ENCODE data around the gene PRPF40A.
"Not testable (repeated sequence)": the region's sequence is repeated elsewhere in the genome, so short reads cannot be mapped to it uniquely, and the experiment has no call there.

PRPF40A gene

GRCh38 chr2:152766928-152767327, 49.7 kb upstream of the PRPF40A start (continued):
- no peak for TF ChIP-seq ZNF280D (tag by site-specific recombination; IDR thresholded peaks at IDR 0.05)
- no peak for TF ChIP-seq ZNF792 (tag by site-specific recombination; IDR thresholded peaks at IDR 0.05)
- TF ChIP-seq GLIS1 (tag by site-specific recombination; IDR thresholded peaks at IDR 0.05): no peak

GRCh38 chr2:152763651-152764050, 46.4 kb upstream of the PRPF40A start:
- Histone ChIP-seq H3K4me1 (ENCODE audit: control insufficient read depth, insufficient read depth, low read length) (no peaks in the 10 kb centered on the region), H3K9me3 (ENCODE audit: control insufficient read depth, insufficient read depth, low read depth, low read length) (no peaks in the 10 kb centered on the region), H3K36me3 (ENCODE audit: control insufficient read depth in 2 of 2, insufficient read depth in 1 of 2, low read length in 2 of 2) (peaks cover 0 to 40% of the 10 kb centered on the region in 2 experiments; a peak in 1 of 3 replicates), H3K4me3 (ENCODE audit: low read depth, low read length) (no peak overlapping the region), H3K27ac (ENCODE audit: extremely low read depth, low read depth, low read length) (no peak overlapping the region)
- TF ChIP-seq RBAK (tag by site-specific recombination; IDR thresholded peaks at IDR 0.05) (no peak), ZNF610 (tag by site-specific recombination; IDR thresholded peaks at IDR 0.05; ENCODE audit: borderline replicate concordance) (no peak), YY2 (tag by site-specific recombination; IDR thresholded peaks at IDR 0.05) (no peak), ZNF155 (tag by site-specific recombination; IDR thresholded peaks at IDR 0.05) (no peak), ZNF645 (tag by site-specific recombination; IDR thresholded peaks at IDR 0.05) (no peak), SCRT1 (tag by site-specific recombination; IDR thresholded peaks at IDR 0.05; ENCODE audit: borderline replicate concordance) (no peak), ZNF707 (tag by site-specific recombination; IDR thresholded peaks at IDR 0.05) (no peak), ZNF580 (tag by site-specific recombination; IDR thresholded peaks at IDR 0.05) (no peak), ZNF433 (tag by site-specific recombination; IDR thresholded peaks at IDR 0.05; ENCODE audit: low read depth) (no peak), ZNF792 (tag by site-specific recombination; IDR thresholded peaks at IDR 0.05) (no peak), ZNF148 (tag by site-specific recombination; IDR thresholded peaks at IDR 0.05; ENCODE audit: borderline replicate concordance) (no peak), ZBTB44 (tag by site-specific recombination; IDR thresholded peaks at IDR 0.05) (no peak), ZNF138 (tag by site-specific recombination; IDR thresholded peaks at IDR 0.05; ENCODE audit: borderline replicate concordance) (no peak), ZNF223 (tag by site-specific recombination; IDR thresholded peaks at IDR 0.05) (no peak), HOXA7 (CRISPR knock-in tag; IDR thresholded peaks at IDR 0.05; ENCODE audit: borderline replicate concordance) (no peak), KLF17 (tag by site-specific recombination; IDR thresholded peaks at IDR 0.05) (no peak), ZBTB48 (tag by site-specific recombination; IDR thresholded peaks at IDR 0.05) (no peak), ZNF354C (tag by site-specific recombination; IDR thresholded peaks at IDR 0.05; ENCODE audit: borderline replicate concordance, low read depth) (no peak), ZNF184 (tag by site-specific recombination; IDR thresholded peaks at IDR 0.05) (no peak)
- ChIA-PET POLR2A (no interaction called here), CTCF (no interaction called here)

- H3K4me1 ChIP-seq (ENCODE audit: control insufficient read depth, insufficient read depth, low read length); CTCF ChIA-PET; H3K4me3 ChIP-seq (ENCODE audit: low read depth, low read length); POLR2A ChIA-PET; H3K9me3 ChIP-seq (ENCODE audit: control insufficient read depth, insufficient read depth, low read depth, low read length); H3K27ac ChIP-seq (ENCODE audit: extremely low read depth, low read depth, low read length): not testable (repeated sequence)
- peaks cover 0 to 43% of the 10 kb centered on the region in 2 experiments; a peak in 1 of 3 replicates for H3K36me3 ChIP-seq (ENCODE audit: control insufficient read depth in 2 of 2, insufficient read depth in 1 of 2, low read length in 2 of 2)
These were observed 45.9 kb upstream of the PRPF40A start for GRCh38 chr2:152763208-152763607.
